Vagina (tissue), 2 donors: ENCODE data around the gene MICB.

Experiments used
- CTCF ChIP-seq, 3 experiments: fragments of 450-650 bp in 2 of 3; fragments of 200-600 bp in 1 of 3; sonication (generic) in 1 of 3; IDR thresholded peaks; one replicate each; pipeline ENCODE4 v1.5.1; 2017 to 2019; ENCODE audit warnings: antibody characterized with exemption in 3 of 3, mild to moderate bottlenecking in 2 of 3, moderate library complexity in 2 of 3
- POLR2A ChIP-seq, 2 donors: fragments of 450-650 bp; IDR thresholded peaks; one replicate each; pipeline ENCODE4 v1.6.1; 2017; ENCODE audit warnings: antibody characterized with exemption in 2 of 2, mild to moderate bottlenecking in 2 of 2, moderate library complexity in 2 of 2
- POLR2AphosphoS5 ChIP-seq, 2 donors: sonication (generic); formaldehyde crosslinking; IDR thresholded peaks; one replicate each; pipeline ENCODE4 v1.9.0; 2017; ENCODE audit warnings: antibody characterized with exemption in 2 of 2, mild to moderate bottlenecking in 2 of 2, low read depth in 1 of 2; ENCODE audit not compliant: insufficient read depth in 1 of 2

DNA sequence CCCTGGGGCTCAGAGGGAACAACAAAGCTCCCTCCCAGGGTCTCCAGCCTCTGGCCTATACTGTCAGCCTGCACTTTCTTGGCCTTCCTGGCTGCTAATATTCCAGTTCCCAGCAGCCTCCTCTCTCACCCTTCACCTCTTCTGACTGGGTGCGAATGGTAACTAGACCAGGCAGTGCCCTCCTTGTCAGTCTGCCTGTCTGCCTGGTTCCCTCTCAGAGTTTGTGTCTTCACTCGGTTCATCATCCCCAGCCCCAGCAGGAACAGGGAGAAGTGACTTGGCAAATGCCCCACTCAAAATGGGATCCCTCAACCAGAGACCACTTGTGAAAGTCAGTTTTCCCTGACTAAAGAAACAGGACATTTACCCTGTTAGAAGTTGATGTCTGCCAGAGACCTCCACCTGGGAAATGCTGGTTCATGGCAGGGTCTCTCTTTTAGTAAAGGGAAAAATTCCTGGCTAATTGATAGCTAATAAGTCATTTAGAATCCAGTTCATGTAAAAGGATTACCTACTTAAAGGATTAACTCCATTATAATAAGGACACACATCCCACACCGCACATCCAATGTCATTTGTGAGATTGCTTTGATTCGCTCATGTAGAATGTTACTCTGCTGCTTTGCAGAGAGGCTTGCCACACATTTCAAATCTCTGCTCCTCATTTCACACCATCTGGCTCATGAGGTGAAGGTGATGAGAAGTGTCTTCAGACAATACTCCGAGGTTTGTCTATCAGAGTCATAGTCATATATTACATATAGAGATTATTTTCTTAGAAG lies 18.6 kb upstream of the MICB start:
- TF ChIP-seq CTCF (IDR thresholded peaks at IDR 0.05), result no peak
- TF ChIP-seq POLR2A (IDR thresholded peaks at IDR 0.05), result no peak
- no peak for TF ChIP-seq POLR2AphosphoS5 (IDR thresholded peaks at IDR 0.05; ENCODE audit: insufficient read depth in 1 of 2, low read depth in 1 of 2)
